ENCODE data around the gene SPATA45. TPM values are rescaled to one million over a fixed set of nuclear protein-coding genes. Genes with fewer than 3 reads are reported as not detected.

The SPATA45 gene
- total RNA-seq, 1 donor from 2014 or later, result not detected

- H3K36me3 Mint-ChIP-seq, result peaks cover 3% of the 10 kb centered on the region
- H3K4me3 Mint-ChIP-seq, result no peak overlapping the region
- no peak for DNase-seq (ENCODE audit: extremely low spot score, unreplicated experiment)
- TF ChIP-seq, protein P1, sequence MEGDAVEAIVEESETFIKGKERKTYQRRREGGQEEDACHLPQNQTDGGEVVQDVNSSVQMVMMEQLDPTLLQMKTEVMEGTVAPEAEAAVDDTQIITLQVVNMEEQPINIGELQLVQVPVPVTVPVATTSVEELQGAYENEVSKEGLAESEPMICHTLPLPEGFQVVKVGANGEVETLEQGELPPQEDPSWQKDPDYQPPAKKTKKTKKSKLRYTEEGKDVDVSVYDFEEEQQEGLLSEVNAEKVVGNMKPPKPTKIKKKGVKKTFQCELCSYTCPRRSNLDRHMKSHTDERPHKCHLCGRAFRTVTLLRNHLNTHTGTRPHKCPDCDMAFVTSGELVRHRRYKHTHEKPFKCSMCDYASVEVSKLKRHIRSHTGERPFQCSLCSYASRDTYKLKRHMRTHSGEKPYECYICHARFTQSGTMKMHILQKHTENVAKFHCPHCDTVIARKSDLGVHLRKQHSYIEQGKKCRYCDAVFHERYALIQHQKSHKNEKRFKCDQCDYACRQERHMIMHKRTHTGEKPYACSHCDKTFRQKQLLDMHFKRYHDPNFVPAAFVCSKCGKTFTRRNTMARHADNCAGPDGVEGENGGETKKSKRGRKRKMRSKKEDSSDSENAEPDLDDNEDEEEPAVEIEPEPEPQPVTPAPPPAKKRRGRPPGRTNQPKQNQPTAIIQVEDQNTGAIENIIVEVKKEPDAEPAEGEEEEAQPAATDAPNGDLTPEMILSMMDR (conservative IDR thresholded peaks at IDR 0.05), result no peak
- no peak overlapping the region for H3K27ac Mint-ChIP-seq
- H3K27me3 Mint-ChIP-seq, result no peaks in the 10 kb centered on the region
- peaks cover 3% of the 10 kb centered on the region for H3K9me3 Mint-ChIP-seq
- peaks cover 8% of the 10 kb centered on the region for H3K4me1 Mint-ChIP-seq (ENCODE audit: unreplicated experiment)
Observed at GRCh38 chr1:212819726-212820125, 27.7 kb downstream of the SPATA45 start.

GRCh38 chr1:212816567-212817278 lies 30.7 kb downstream of the SPATA45 start:
- no peak for DNase-seq (ENCODE audit: extremely low spot score, unreplicated experiment)
- Mint-ChIP-seq H3K27ac (no peak overlapping the region), H3K36me3 (no peaks in the 10 kb centered on the region), H3K4me1 (ENCODE audit: unreplicated experiment) (peaks cover 12% of the 10 kb centered on the region), H3K27me3 (no peaks in the 10 kb centered on the region), H3K9me3 (no peaks in the 10 kb centered on the region), H3K4me3 (no peak overlapping the region)
- TF ChIP-seq, protein P1 (conservative IDR thresholded peaks at IDR 0.05), result no peak

- Mint-ChIP-seq H3K27me3 (no peaks in the 10 kb centered on the region), H3K4me1 (ENCODE audit: unreplicated experiment) (peaks cover 12% of the 10 kb centered on the region), H3K9me3 (no peaks in the 10 kb centered on the region), H3K36me3 (no peaks in the 10 kb centered on the region), H3K27ac (peak overlapping the region; percentile 69), H3K4me3 (no peak overlapping the region)
- DNase-seq (ENCODE audit: extremely low spot score, unreplicated experiment), result no peak
- TF ChIP-seq, protein P1 (conservative IDR thresholded peaks at IDR 0.05), result peak; percentile 67
Observed at GRCh38 chr1:212814537-212815334, 32.7 kb downstream of the SPATA45 start.

DNA sequence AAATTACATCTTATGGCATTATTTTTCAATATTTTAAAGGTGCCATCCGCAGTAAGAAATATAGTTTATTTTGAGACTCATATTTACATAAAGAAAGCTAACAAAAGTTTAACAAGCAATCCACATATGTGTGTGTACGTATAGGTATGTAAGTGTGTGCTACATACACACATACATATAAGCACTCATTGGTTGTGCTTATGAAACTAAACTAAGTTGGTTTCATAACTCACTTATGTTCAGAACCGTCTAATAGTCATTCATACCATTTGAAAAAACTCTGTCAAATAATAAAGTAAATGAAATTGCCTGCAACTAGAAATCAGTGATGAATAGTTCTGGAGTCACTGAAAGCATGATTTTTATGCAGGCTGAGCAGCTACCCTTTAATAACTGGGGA lies 41.7 kb downstream of the SPATA45 start:
- no peaks in the 10 kb centered on the region for H3K4me1 Mint-ChIP-seq (ENCODE audit: unreplicated experiment)
- no peaks in the 10 kb centered on the region for H3K9me3 Mint-ChIP-seq
- no peak for DNase-seq (ENCODE audit: extremely low spot score, unreplicated experiment)
- H3K27ac Mint-ChIP-seq, result no peak overlapping the region
- H3K4me3 Mint-ChIP-seq, result no peak overlapping the region
- H3K27me3 Mint-ChIP-seq, result no peaks in the 10 kb centered on the region
- peaks cover 5% of the 10 kb centered on the region for H3K36me3 Mint-ChIP-seq
- TF ChIP-seq, protein P1 (conservative IDR thresholded peaks at IDR 0.05), result no peak

DNA sequence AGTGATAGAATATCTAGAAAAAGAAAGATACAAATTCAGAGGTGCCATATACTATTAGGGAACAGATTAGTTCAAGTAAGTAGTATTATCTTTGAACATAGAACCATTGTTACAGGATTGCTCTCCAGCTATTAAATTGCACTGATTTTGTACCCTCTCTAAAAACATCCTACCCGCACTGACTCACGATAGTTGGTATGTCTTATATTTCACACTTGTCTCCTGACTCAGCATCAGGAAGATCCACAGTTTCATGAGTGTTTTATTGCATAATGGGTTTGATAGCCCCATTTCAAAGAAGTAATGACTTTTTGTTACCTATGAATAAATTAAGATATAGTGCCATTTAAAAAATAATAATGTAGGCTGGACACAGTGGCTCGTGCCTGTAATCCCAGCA lies 49.8 kb downstream of the SPATA45 start:
- H3K36me3 Mint-ChIP-seq, result peaks cover 7% of the 10 kb centered on the region
- DNase-seq (ENCODE audit: extremely low spot score, unreplicated experiment), result no peak
- no peaks in the 10 kb centered on the region for H3K27me3 Mint-ChIP-seq
- no peak overlapping the region for H3K27ac Mint-ChIP-seq
- no peak overlapping the region for H3K4me3 Mint-ChIP-seq
- TF ChIP-seq, protein P1 (conservative IDR thresholded peaks at IDR 0.05), result no peak
- H3K9me3 Mint-ChIP-seq, result no peaks in the 10 kb centered on the region
- peaks cover 4% of the 10 kb centered on the region for H3K4me1 Mint-ChIP-seq (ENCODE audit: unreplicated experiment)
